ENCODE data around the gene FAM221B. TPM values are rescaled to one million over a fixed set of nuclear protein-coding genes. Genes with fewer than 3 reads are reported as not detected.

Gene FAM221B
- total and polyA plus RNA-seq, 2 of the 4 experiments (the other 2 are of a cell fraction): not detected

Small RNAs within 50 kb of the gene (microRNA-seq; reads per million reads assigned to microRNA genes)
- not detected for gene HINT2 (ENCODE audit: insufficient read depth, insufficient read length)

Small RNAs within 50 kb of the gene (small RNA-seq; reads per million reads assigned to genes)
- gene HINT2: 0 to 2.0 (median 0) reads per million in 5 experiments

Other genes with a start within 250 kb of the FAM221B start
- gene TESK1, start 223.5 kb downstream of the FAM221B start, total RNA-seq (2012; rRNA removed): 3.1 and 3.4 TPM in 2 replicates
- 21.0 and 22.9 TPM in 2 replicates for gene TESK1, start 223.5 kb downstream of the FAM221B start, polyA plus RNA-seq (2012; rRNA removed)
- gene CD72, start 210.3 kb downstream of the FAM221B start, total RNA-seq (2012; rRNA removed): 0.36 TPM in 1 of 2 replicates, not detected in the other
- 0.09 and 0.58 TPM in 2 replicates for gene CD72, start 210.3 kb downstream of the FAM221B start, polyA plus RNA-seq (2012; rRNA removed)
- not detected in 2 replicates for gene SIT1, start 177.8 kb downstream of the FAM221B start, total RNA-seq (2012; rRNA removed)
- gene SIT1, start 177.8 kb downstream of the FAM221B start, polyA plus RNA-seq (2012; rRNA removed): not detected in 2 replicates
- gene RMRP, start 170.7 kb downstream of the FAM221B start, total RNA-seq (2012; rRNA removed): 13,690 and 21,707 TPM in 2 replicates
- 39.7 and 88.0 TPM in 2 replicates for gene RMRP, start 170.7 kb downstream of the FAM221B start, polyA plus RNA-seq (2012; rRNA removed)
- 6.8 and 10.0 TPM in 2 replicates for gene CCDC107, start 170.4 kb downstream of the FAM221B start, total RNA-seq (2012; rRNA removed)
- gene CCDC107, start 170.4 kb downstream of the FAM221B start, polyA plus RNA-seq (2012; rRNA removed): 21.1 and 24.4 TPM in 2 replicates
- 0.56 and 2.5 TPM in 2 replicates for gene ARHGEF39, start 163.5 kb downstream of the FAM221B start, total RNA-seq (2012; rRNA removed)
- 2.1 and 2.8 TPM in 2 replicates for gene ARHGEF39, start 163.5 kb downstream of the FAM221B start, polyA plus RNA-seq (2012; rRNA removed)
- gene CA9, start 154.8 kb downstream of the FAM221B start, total RNA-seq (2012; rRNA removed): 0.54 and 0.56 TPM in 2 replicates
- gene CA9, start 154.8 kb downstream of the FAM221B start, polyA plus RNA-seq (2012; rRNA removed): 3.7 and 3.9 TPM in 2 replicates
- gene TPM2, start 138.8 kb downstream of the FAM221B start, total RNA-seq (2012; rRNA removed): 960 and 1,994 TPM in 2 replicates
- 2,500 and 2,548 TPM in 2 replicates for gene TPM2, start 138.8 kb downstream of the FAM221B start, polyA plus RNA-seq (2012; rRNA removed)
- gene TLN1, start 96.5 kb downstream of the FAM221B start, total RNA-seq (2012; rRNA removed): 337 and 346 TPM in 2 replicates
- gene TLN1, start 96.5 kb downstream of the FAM221B start, polyA plus RNA-seq (2012; rRNA removed): 224 and 228 TPM in 2 replicates
- gene CREB3, start 96.1 kb downstream of the FAM221B start, total RNA-seq (2012; rRNA removed): 105 and 106 TPM in 2 replicates
- 54.9 and 60.7 TPM in 2 replicates for gene CREB3, start 96.1 kb downstream of the FAM221B start, polyA plus RNA-seq (2012; rRNA removed)
- gene GBA2, start 79.5 kb downstream of the FAM221B start, total RNA-seq (2012; rRNA removed): 14.2 and 18.1 TPM in 2 replicates
- gene GBA2, start 79.5 kb downstream of the FAM221B start, polyA plus RNA-seq (2012; rRNA removed): 37.0 and 38.2 TPM in 2 replicates
- 10.2 and 10.8 TPM in 2 replicates for gene RGP1, start 79.4 kb downstream of the FAM221B start, total RNA-seq (2012; rRNA removed)
- gene RGP1, start 79.4 kb downstream of the FAM221B start, polyA plus RNA-seq (2012; rRNA removed): 13.5 and 14.3 TPM in 2 replicates
- not detected in 2 replicates for gene MSMP, start 74.5 kb downstream of the FAM221B start, total RNA-seq (2012; rRNA removed)
- gene MSMP, start 74.5 kb downstream of the FAM221B start, polyA plus RNA-seq (2012; rRNA removed): not detected in 2 replicates
- gene NPR2, start 37.1 kb downstream of the FAM221B start, total RNA-seq (2012; rRNA removed): 5.2 and 6.4 TPM in 2 replicates
- 29.9 and 35.7 TPM in 2 replicates for gene NPR2, start 37.1 kb downstream of the FAM221B start, polyA plus RNA-seq (2012; rRNA removed)
- gene SPAG8, start 16.5 kb downstream of the FAM221B start, total RNA-seq (2012; rRNA removed): 0.28 and 0.72 TPM in 2 replicates
- gene SPAG8, start 16.5 kb downstream of the FAM221B start, polyA plus RNA-seq (2012; rRNA removed): 0.62 and 0.84 TPM in 2 replicates
- gene HINT2, start 13.7 kb downstream of the FAM221B start, total RNA-seq (2012; rRNA removed): 6.7 and 7.5 TPM in 2 replicates
- gene HINT2, start 13.7 kb downstream of the FAM221B start, polyA plus RNA-seq (2012; rRNA removed): 17.4 and 20.6 TPM in 2 replicates
- 0.56 and 0.72 TPM in 2 replicates for gene TMEM8B, start 496 bp upstream of the FAM221B start, total RNA-seq (2012; rRNA removed)
- gene TMEM8B, start 496 bp upstream of the FAM221B start, polyA plus RNA-seq (2012; rRNA removed): 8.2 and 8.3 TPM in 2 replicates
- not detected in 2 replicates for gene OR13J1, start 41.7 kb upstream of the FAM221B start, total RNA-seq (2012; rRNA removed)
- not detected in 2 replicates for gene OR13J1, start 41.7 kb upstream of the FAM221B start, polyA plus RNA-seq (2012; rRNA removed)
- 1.1 and 1.7 TPM in 2 replicates for gene HRCT1, start 77.5 kb upstream of the FAM221B start, total RNA-seq (2012; rRNA removed)
- gene HRCT1, start 77.5 kb upstream of the FAM221B start, polyA plus RNA-seq (2012; rRNA removed): 3.9 and 4.4 TPM in 2 replicates
- 0.18 and 0.28 TPM in 2 replicates for gene SPAAR, start 80.8 kb upstream of the FAM221B start, total RNA-seq (2012; rRNA removed)
- gene SPAAR, start 80.8 kb upstream of the FAM221B start, polyA plus RNA-seq (2012; rRNA removed): 0.24 and 0.32 TPM in 2 replicates
- gene OR2S2, start 129.4 kb upstream of the FAM221B start, total RNA-seq (2012; rRNA removed): 0.56 and 0.90 TPM in 2 replicates
- 0.20 and 0.46 TPM in 2 replicates for gene OR2S2, start 129.4 kb upstream of the FAM221B start, polyA plus RNA-seq (2012; rRNA removed)
- 23.5 and 27.2 TPM in 2 replicates for gene RECK, start 208.2 kb upstream of the FAM221B start, total RNA-seq (2012; rRNA removed)
- 38.5 and 44.0 TPM in 2 replicates for gene RECK, start 208.2 kb upstream of the FAM221B start, polyA plus RNA-seq (2012; rRNA removed)